ENCODE results near the gene FBXO24.

DNA sequence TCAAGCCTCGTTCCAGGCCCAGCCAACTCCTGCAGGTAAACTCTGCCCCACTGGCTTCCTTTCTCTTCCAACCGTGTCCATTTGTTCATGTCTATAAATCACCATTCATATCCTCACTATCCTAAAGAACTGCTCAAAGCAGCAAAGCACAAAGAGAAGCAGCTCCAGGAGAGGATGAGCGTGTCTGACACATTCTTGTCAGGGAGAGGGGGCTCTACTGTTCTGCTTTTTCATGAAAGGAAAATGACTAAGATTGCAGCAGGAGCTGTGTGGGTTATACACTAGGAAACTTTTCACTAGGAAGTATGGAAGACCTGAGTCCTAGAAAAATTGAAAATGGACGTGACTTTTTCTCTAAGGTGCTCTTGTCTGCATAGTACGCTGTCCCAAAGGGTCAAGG lies 30.4 kb upstream of the FBXO24 start:
- TF ChIP-seq PHF8 (conservative IDR thresholded peaks at IDR 0.05; ENCODE audit: low read depth, low read length) (no peak), SRF (IDR thresholded peaks at IDR 0.05; ENCODE audit: low read depth, low read length) (no peak), JUND (IDR thresholded peaks at IDR 0.05; ENCODE audit: low read length) (no peak), GTF2F1 (IDR thresholded peaks at IDR 0.05; ENCODE audit: borderline replicate concordance, low read depth, low read length) (no peak), TEAD4 (IDR thresholded peaks at IDR 0.05; ENCODE audit: low read depth, low read length) (no peak), CREB1 (IDR thresholded peaks at IDR 0.05) (no peak), FOSL1 (IDR thresholded peaks at IDR 0.05; ENCODE audit: insufficient read depth, low read depth, low read length) (no peak), YY1 (IDR thresholded peaks at IDR 0.05; ENCODE audit: low read depth, low read length) (no peak)
- TF ChIP-seq, protein P1, sequence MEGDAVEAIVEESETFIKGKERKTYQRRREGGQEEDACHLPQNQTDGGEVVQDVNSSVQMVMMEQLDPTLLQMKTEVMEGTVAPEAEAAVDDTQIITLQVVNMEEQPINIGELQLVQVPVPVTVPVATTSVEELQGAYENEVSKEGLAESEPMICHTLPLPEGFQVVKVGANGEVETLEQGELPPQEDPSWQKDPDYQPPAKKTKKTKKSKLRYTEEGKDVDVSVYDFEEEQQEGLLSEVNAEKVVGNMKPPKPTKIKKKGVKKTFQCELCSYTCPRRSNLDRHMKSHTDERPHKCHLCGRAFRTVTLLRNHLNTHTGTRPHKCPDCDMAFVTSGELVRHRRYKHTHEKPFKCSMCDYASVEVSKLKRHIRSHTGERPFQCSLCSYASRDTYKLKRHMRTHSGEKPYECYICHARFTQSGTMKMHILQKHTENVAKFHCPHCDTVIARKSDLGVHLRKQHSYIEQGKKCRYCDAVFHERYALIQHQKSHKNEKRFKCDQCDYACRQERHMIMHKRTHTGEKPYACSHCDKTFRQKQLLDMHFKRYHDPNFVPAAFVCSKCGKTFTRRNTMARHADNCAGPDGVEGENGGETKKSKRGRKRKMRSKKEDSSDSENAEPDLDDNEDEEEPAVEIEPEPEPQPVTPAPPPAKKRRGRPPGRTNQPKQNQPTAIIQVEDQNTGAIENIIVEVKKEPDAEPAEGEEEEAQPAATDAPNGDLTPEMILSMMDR (IDR thresholded peaks at IDR 0.05; ENCODE audit: control extremely low read depth in 1 of 3, insufficient read depth in 1 of 3, low read depth in 1 of 3, low read length in 3 of 3): no peak

Measured in H1 (cell line).